Astrocyte (in vitro differentiated cells and primary cell): Measurements from ENCODE around the gene CNOT3. TPM values are rescaled to one million over a fixed set of nuclear protein-coding genes. Genes with fewer than 3 reads are reported as not detected.

Experiments used
- DNase-seq: peaks from one replicate; pipeline ENCODE4 v3.0.0-alpha.2; 2010; ENCODE audit warnings: low read depth
- FAIRE-seq: peaks from 2 replicates; lab custom pipeline; 2011; peaks lifted over from hg19 to GRCh38; lab: Jason Lieb, UNC
- H2AFZ ChIP-seq: 2 replicates; pipeline ENCODE4 v1.6.0; 2012; ENCODE audit warnings: low read depth, low read length, inconsistent platforms
- H3K27ac ChIP-seq: 2 replicates; pipeline ENCODE4 v1.5.1; 2011; ENCODE audit warnings: low read depth, low read length, inconsistent platforms
- H3K27me3 ChIP-seq: 2 replicates; pipeline ENCODE4 v1.6.0; 2011; ENCODE audit warnings: low read length, inconsistent platforms; ENCODE audit not compliant: insufficient read depth
- H3K36me3 ChIP-seq: 2 replicates; pipeline ENCODE4 v1.5.1; 2011; ENCODE audit warnings: low read length, inconsistent platforms; ENCODE audit not compliant: insufficient read depth
- H3K4me1 ChIP-seq: 2 replicates; pipeline ENCODE4 v1.5.1; 2011; ENCODE audit warnings: low read length, inconsistent platforms; ENCODE audit not compliant: insufficient read depth
- H3K4me2 ChIP-seq: 2 replicates; pipeline ENCODE4 v1.6.0; 2012; ENCODE audit warnings: low read length, inconsistent platforms
- H3K4me3 ChIP-seq: 2 replicates; pipeline ENCODE4 v1.5.1; 2011; ENCODE audit warnings: low read depth, mild to moderate bottlenecking, low read length, inconsistent platforms; ENCODE audit not compliant: insufficient read depth
- H3K79me2 ChIP-seq: 2 replicates; pipeline ENCODE4 v1.6.0; 2012; ENCODE audit warnings: mild to moderate bottlenecking, low read length, inconsistent platforms; ENCODE audit not compliant: insufficient read depth
- H3K9ac ChIP-seq: 2 replicates; pipeline ENCODE4 v1.6.0; 2012; ENCODE audit warnings: mild to moderate bottlenecking, low read length, inconsistent platforms
- H3K9me3 ChIP-seq: 2 replicates; pipeline ENCODE4 v1.5.1; 2012; ENCODE audit warnings: low read depth, mild to moderate bottlenecking, low read length, inconsistent platforms; ENCODE audit not compliant: insufficient read depth
- H4K20me1 ChIP-seq: 2 replicates; pipeline ENCODE4 v1.6.0; 2012; ENCODE audit warnings: low read length, inconsistent platforms; ENCODE audit not compliant: insufficient read depth
- H3K27ac Mint-ChIP-seq: one replicate; pipeline ENCODE4 v1.8.0; 2021; ENCODE audit warnings: mild to moderate bottlenecking, mixed read lengths; ENCODE audit not compliant: unreplicated experiment
- H3K27me3 Mint-ChIP-seq: one replicate; pipeline ENCODE4 v1.8.0; 2021; ENCODE audit warnings: low read depth, mixed read lengths; ENCODE audit not compliant: unreplicated experiment
- H3K36me3 Mint-ChIP-seq: one replicate; pipeline ENCODE4 v1.8.0; 2021; ENCODE audit warnings: low read depth, mixed read lengths; ENCODE audit not compliant: unreplicated experiment
- H3K4me1 Mint-ChIP-seq: one replicate; pipeline ENCODE4 v1.8.0; 2021; ENCODE audit warnings: low read depth, mixed read lengths; ENCODE audit not compliant: unreplicated experiment
- H3K4me3 Mint-ChIP-seq: one replicate; pipeline ENCODE4 v1.8.0; 2021; ENCODE audit warnings: mild to moderate bottlenecking, moderate library complexity, mixed read lengths; ENCODE audit not compliant: unreplicated experiment
- H3K9me3 Mint-ChIP-seq: one replicate; pipeline ENCODE4 v1.8.0; 2021; ENCODE audit warnings: mild to moderate bottlenecking, mixed read lengths; ENCODE audit not compliant: unreplicated experiment
- EZH2 ChIP-seq: IDR thresholded peaks from 2 replicates; pipeline ENCODE4 v1.6.1; 2012; ENCODE audit warnings: mild to moderate bottlenecking, low read length, inconsistent platforms; ENCODE audit not compliant: insufficient read depth
- total RNA-seq: library from RNA; stranded (reverse); gene quantifications from 2 replicates; pipeline ENCODE4 v1.2.1, GENCODE V29; 2021
- TF ChIP-seq, protein P1 (sequence below): IDR thresholded peaks from 2 replicates; pipeline ENCODE4 v1.5.1; 2011; ENCODE audit warnings: low read depth, mild to moderate bottlenecking, inconsistent platforms, low read length, moderate library complexity; ENCODE audit not compliant: insufficient read depth

CNOT3 gene
- total RNA-seq, 1 donor from 2014 or later = 39.2 TPM

DNA sequence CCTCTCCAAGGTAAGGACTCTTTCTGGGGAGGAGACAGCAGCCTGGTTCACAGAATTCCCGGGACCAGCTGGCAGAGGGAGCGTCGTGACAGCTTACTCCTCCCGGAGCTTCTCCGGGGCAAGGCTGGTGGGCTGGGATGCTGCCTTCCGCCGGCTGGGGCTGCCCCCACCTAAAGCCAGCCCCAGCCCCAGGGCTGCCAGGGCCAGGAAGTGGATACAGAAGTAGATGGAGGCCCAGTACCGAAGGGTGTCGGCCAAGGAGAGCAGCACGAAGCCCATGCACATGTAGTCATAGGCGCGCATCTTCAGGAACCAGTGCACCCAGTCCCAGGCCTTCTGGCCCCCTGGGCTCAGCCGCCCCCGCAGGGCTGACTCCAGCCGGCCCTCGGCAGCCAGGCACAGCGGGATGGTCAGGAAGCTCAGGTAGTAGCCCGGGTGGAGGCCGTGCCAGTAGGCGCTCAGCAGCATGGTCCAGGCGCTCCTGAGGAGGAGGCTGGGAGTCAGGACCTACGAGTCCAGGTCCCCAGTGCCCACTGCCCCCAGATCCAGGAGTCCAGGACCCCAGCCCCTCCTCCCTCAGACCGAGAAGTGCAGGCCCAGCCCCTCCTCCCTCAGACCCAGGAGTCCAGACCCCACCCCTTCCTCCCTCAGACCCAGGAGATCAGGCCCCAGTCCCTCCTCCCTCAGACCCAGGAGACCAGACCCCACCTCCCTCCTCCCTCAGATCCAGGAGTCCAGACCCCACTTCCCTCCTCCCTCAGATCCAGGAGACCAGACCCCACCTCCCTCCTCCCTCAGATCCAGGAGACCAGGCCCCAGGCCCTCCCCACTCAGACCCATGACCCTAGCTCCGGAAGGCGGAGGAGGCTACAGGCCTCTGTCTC is 36.6 kb downstream of the CNOT3 start:
- no peaks in the 10 kb centered on the region for H3K79me2 ChIP-seq

DNA sequence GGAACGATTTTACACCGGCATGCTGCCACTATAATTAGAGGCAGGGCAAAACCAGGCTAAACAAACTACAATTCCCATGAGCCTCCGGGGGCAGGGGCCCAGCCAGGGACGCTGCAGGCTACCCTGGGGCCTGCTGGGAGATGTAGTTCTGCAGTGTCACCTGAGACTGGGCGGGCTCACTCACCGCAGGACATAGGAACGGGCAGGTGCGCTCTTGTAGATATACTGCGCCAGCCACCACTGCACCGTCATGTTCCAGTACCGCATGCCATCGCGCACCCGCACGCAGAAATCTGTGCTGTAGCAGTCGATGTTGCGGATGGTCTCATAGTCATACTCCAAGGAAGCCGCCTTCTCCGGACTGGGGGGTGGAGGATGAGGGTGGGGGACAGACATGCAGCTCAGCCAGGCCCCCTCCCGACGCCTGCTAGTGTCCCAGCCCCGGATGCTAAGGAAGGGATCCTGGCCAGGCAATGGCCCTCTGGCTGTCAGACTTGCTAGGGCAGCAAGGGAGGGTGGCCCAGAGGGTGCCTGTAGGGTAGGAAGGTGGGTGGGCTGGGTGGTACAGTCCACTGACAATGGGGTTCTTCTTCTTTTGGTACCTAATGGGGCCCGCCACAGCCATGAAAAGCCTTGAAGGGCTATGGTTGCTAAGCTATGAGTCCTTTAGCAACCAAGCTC is 41.2 kb downstream of the CNOT3 start:
- Histone ChIP-seq H3K27me3 (no peaks in the 10 kb centered on the region), H3K4me2 (no peak overlapping the region), H3K27ac (no peak overlapping the region), H2AFZ (no peak overlapping the region), H3K4me1 (no peaks in the 10 kb centered on the region), H3K9ac (no peak overlapping the region), H3K4me3 (no peak overlapping the region), H3K36me3 (no peaks in the 10 kb centered on the region), H4K20me1 (peaks cover 17% of the 10 kb centered on the region), H3K79me2 (peaks cover 3% of the 10 kb centered on the region), H3K9me3 (no peaks in the 10 kb centered on the region)
- Mint-ChIP-seq H3K27ac (no peak overlapping the region), H3K4me1 (no peaks in the 10 kb centered on the region), H3K36me3 (peaks cover 10% of the 10 kb centered on the region), H3K27me3 (no peaks in the 10 kb centered on the region), H3K4me3 (no peak overlapping the region), H3K9me3 (no peaks in the 10 kb centered on the region)
- TF ChIP-seq, protein P1, sequence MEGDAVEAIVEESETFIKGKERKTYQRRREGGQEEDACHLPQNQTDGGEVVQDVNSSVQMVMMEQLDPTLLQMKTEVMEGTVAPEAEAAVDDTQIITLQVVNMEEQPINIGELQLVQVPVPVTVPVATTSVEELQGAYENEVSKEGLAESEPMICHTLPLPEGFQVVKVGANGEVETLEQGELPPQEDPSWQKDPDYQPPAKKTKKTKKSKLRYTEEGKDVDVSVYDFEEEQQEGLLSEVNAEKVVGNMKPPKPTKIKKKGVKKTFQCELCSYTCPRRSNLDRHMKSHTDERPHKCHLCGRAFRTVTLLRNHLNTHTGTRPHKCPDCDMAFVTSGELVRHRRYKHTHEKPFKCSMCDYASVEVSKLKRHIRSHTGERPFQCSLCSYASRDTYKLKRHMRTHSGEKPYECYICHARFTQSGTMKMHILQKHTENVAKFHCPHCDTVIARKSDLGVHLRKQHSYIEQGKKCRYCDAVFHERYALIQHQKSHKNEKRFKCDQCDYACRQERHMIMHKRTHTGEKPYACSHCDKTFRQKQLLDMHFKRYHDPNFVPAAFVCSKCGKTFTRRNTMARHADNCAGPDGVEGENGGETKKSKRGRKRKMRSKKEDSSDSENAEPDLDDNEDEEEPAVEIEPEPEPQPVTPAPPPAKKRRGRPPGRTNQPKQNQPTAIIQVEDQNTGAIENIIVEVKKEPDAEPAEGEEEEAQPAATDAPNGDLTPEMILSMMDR = no peak
- TF ChIP-seq EZH2 = no peak
- DNase-seq (no peak), FAIRE-seq (no peak)

More for the DNA sequence above, 36.6 kb downstream of the CNOT3 start:
- Mint-ChIP-seq H3K27ac (no peak overlapping the region), H3K4me1 (peaks cover 2% of the 10 kb centered on the region), H3K9me3 (no peaks in the 10 kb centered on the region), H3K4me3 (no peak overlapping the region), H3K36me3 (peaks cover 7% of the 10 kb centered on the region), H3K27me3 (no peaks in the 10 kb centered on the region)
- DNase-seq = no peak
- H3K36me3 ChIP-seq = no peaks in the 10 kb centered on the region
- TF ChIP-seq, protein P1 = no peak
- TF ChIP-seq EZH2 = no peak
- no peak for FAIRE-seq
- no peaks in the 10 kb centered on the region for H3K4me1 ChIP-seq
- no peak overlapping the region for H3K4me2 ChIP-seq
- no peaks in the 10 kb centered on the region for H3K27me3 ChIP-seq
- H3K9ac ChIP-seq = no peak overlapping the region
- H4K20me1 ChIP-seq = peaks cover 5% of the 10 kb centered on the region
- H3K4me3 ChIP-seq = no peak overlapping the region
- no peak overlapping the region for H2AFZ ChIP-seq
- no peaks in the 10 kb centered on the region for H3K9me3 ChIP-seq
- H3K27ac ChIP-seq = no peak overlapping the region
